Activated CD4-positive, alpha-beta T cell treated with anti-CD3 and anti-CD28 coated beads, Interleukin-2, amount 10 ng/mL, durations not matched to agents 24 days and 14 days (primary cell): ENCODE data around the gene ZNF469. TPM values are rescaled to one million over a fixed set of nuclear protein-coding genes. Genes with fewer than 3 reads are reported as not detected.
"Not testable (repeated sequence)": the region's sequence is repeated elsewhere in the genome, so short reads cannot be mapped to it uniquely, and the experiment has no call there.

Source experiments
- DNase-seq: peaks from one replicate; pipeline ENCODE4 v3.0.0; 2022
- H3K27ac Mint-ChIP-seq: one replicate; pipeline ENCODE4 v1.8.0; 2022; ENCODE audit warnings: mild to moderate bottlenecking, mixed read lengths
- H3K27me3 Mint-ChIP-seq: one replicate; pipeline ENCODE4 v1.8.0; 2022; ENCODE audit warnings: mixed read lengths
- H3K36me3 Mint-ChIP-seq: one replicate; pipeline ENCODE4 v1.8.0; 2022; ENCODE audit warnings: low read depth, mild to moderate bottlenecking, mixed read lengths
- H3K4me1 Mint-ChIP-seq: one replicate; pipeline ENCODE4 v1.8.0; 2021; ENCODE audit warnings: mixed read lengths
- H3K4me3 Mint-ChIP-seq: one replicate; pipeline ENCODE4 v1.8.0; 2022; ENCODE audit warnings: mild to moderate bottlenecking, moderate library complexity, mixed read lengths
- H3K9me3 Mint-ChIP-seq: one replicate; pipeline ENCODE4 v1.8.0; 2021; ENCODE audit warnings: mixed read lengths
- intact Hi-C: fragments of 100-400 bp; cut with micrococcal nuclease; formaldehyde crosslinking; loops from one replicate; pipeline ENCODE4 v1.15.1; 2023
- total RNA-seq: library from RNA; stranded (reverse); gene quantifications from 2 replicates; pipeline ENCODE4 v1.2.3, GENCODE V29; 2022

The ZNF469 gene
- total RNA-seq, 1 donor from 2014 or later = 0.63 TPM

GRCh38 chr16:88406096-88407041 lies 23.6 kb downstream of the ZNF469 start:
- no peaks in the 10 kb centered on the region for H3K36me3 Mint-ChIP-seq
- H3K9me3 Mint-ChIP-seq = peaks cover 2% of the 10 kb centered on the region
- intact Hi-C loops = no loop called here
- H3K4me3 Mint-ChIP-seq = no peak overlapping the region
- H3K27me3 Mint-ChIP-seq = no peaks in the 10 kb centered on the region
- no peak overlapping the region for H3K27ac Mint-ChIP-seq
- H3K4me1 Mint-ChIP-seq = peaks cover 5% of the 10 kb centered on the region
- DNase-seq = no peak

- DNase-seq = no peak
- intact Hi-C loops = no loop called here
- Mint-ChIP-seq H3K27me3 (no peaks in the 10 kb centered on the region), H3K4me3 (no peak overlapping the region), H3K4me1 (peaks cover 5% of the 10 kb centered on the region), H3K27ac (no peak overlapping the region), H3K36me3 (no peaks in the 10 kb centered on the region), H3K9me3 (no peaks in the 10 kb centered on the region)
Measured at GRCh38 chr16:88407042-88407420, 24.3 kb downstream of the ZNF469 start.

GRCh38 chr16:88407807-88408206 lies 25.0 kb downstream of the ZNF469 start:
- no peak overlapping the region for H3K27ac Mint-ChIP-seq
- intact Hi-C loops = no loop called here
- no peaks in the 10 kb centered on the region for H3K9me3 Mint-ChIP-seq
- H3K4me3 Mint-ChIP-seq = no peak overlapping the region
- H3K36me3 Mint-ChIP-seq = no peaks in the 10 kb centered on the region
- no peaks in the 10 kb centered on the region for H3K27me3 Mint-ChIP-seq
- DNase-seq = no peak
- peaks cover 5% of the 10 kb centered on the region for H3K4me1 Mint-ChIP-seq

- Mint-ChIP-seq H3K4me1 (peaks cover 5% of the 10 kb centered on the region), H3K27me3 (no peaks in the 10 kb centered on the region), H3K27ac (no peak overlapping the region), H3K9me3 (no peaks in the 10 kb centered on the region), H3K36me3 (no peaks in the 10 kb centered on the region), H3K4me3 (no peak overlapping the region)
- no peak for DNase-seq
- intact Hi-C loops = no loop called here
Measured at GRCh38 chr16:88408561-88409142, 25.9 kb downstream of the ZNF469 start.

GRCh38 chr16:88409296-88410065 lies 26.7 kb downstream of the ZNF469 start:
- Mint-ChIP-seq H3K36me3 (no peaks in the 10 kb centered on the region), H3K27ac (no peak overlapping the region), H3K4me1 (peaks cover 5% of the 10 kb centered on the region), H3K27me3 (no peaks in the 10 kb centered on the region), H3K9me3 (no peaks in the 10 kb centered on the region), H3K4me3 (no peak overlapping the region)
- intact Hi-C loops = no loop called here
- DNase-seq = no peak

- H3K9me3 Mint-ChIP-seq, H3K27ac Mint-ChIP-seq, intact Hi-C loops, H3K4me3 Mint-ChIP-seq, H3K27me3 Mint-ChIP-seq, H3K4me1 Mint-ChIP-seq, DNase-seq, H3K36me3 Mint-ChIP-seq: not testable (repeated sequence)
Measured at GRCh38 chr16:88410297-88410968, 27.7 kb downstream of the ZNF469 start.

- no peaks in the 10 kb centered on the region for H3K27me3 Mint-ChIP-seq
- H3K9me3 Mint-ChIP-seq = no peaks in the 10 kb centered on the region
- no peak for DNase-seq
- H3K27ac Mint-ChIP-seq = no peak overlapping the region
- intact Hi-C loops = no loop called here
- no peak overlapping the region for H3K4me3 Mint-ChIP-seq
- H3K4me1 Mint-ChIP-seq = peaks cover 5% of the 10 kb centered on the region
- H3K36me3 Mint-ChIP-seq = no peaks in the 10 kb centered on the region
Measured at GRCh38 chr16:88411951-88412576, 29.3 kb downstream of the ZNF469 start.

GRCh38 chr16:88412766-88413165 lies 30.0 kb downstream of the ZNF469 start:
- Mint-ChIP-seq H3K4me1 (peaks cover 3% of the 10 kb centered on the region), H3K27me3 (no peaks in the 10 kb centered on the region), H3K36me3 (no peaks in the 10 kb centered on the region), H3K27ac (no peak overlapping the region), H3K4me3 (no peak overlapping the region), H3K9me3 (no peaks in the 10 kb centered on the region)
- DNase-seq = no peak
- intact Hi-C loops = no loop called here

- intact Hi-C loops = no loop called here
- Mint-ChIP-seq H3K27ac (no peak overlapping the region), H3K4me1 (no peaks in the 10 kb centered on the region), H3K9me3 (no peaks in the 10 kb centered on the region), H3K4me3 (no peak overlapping the region), H3K36me3 (no peaks in the 10 kb centered on the region), H3K27me3 (no peaks in the 10 kb centered on the region)
- no peak for DNase-seq
Measured at GRCh38 chr16:88413231-88413630, 30.5 kb downstream of the ZNF469 start.

GRCh38 chr16:88413631-88414030 lies 30.9 kb downstream of the ZNF469 start:
- H3K9me3 Mint-ChIP-seq = no peaks in the 10 kb centered on the region
- no peaks in the 10 kb centered on the region for H3K4me1 Mint-ChIP-seq
- no peak for DNase-seq
- no peaks in the 10 kb centered on the region for H3K27me3 Mint-ChIP-seq
- H3K4me3 Mint-ChIP-seq = no peak overlapping the region
- intact Hi-C loops = no loop called here
- H3K27ac Mint-ChIP-seq = no peak overlapping the region
- no peaks in the 10 kb centered on the region for H3K36me3 Mint-ChIP-seq

GRCh38 chr16:88414521-88415380 lies 32.0 kb downstream of the ZNF469 start:
- H3K4me3 Mint-ChIP-seq = no peak overlapping the region
- no peak for DNase-seq
- H3K27me3 Mint-ChIP-seq = no peaks in the 10 kb centered on the region
- intact Hi-C loops = no loop called here
- no peaks in the 10 kb centered on the region for H3K36me3 Mint-ChIP-seq
- no peaks in the 10 kb centered on the region for H3K9me3 Mint-ChIP-seq
- no peak overlapping the region for H3K27ac Mint-ChIP-seq
- H3K4me1 Mint-ChIP-seq = no peaks in the 10 kb centered on the region

GRCh38 chr16:88415381-88415705 lies 32.6 kb downstream of the ZNF469 start:
- Mint-ChIP-seq H3K9me3 (no peaks in the 10 kb centered on the region), H3K27me3 (no peaks in the 10 kb centered on the region), H3K27ac (no peak overlapping the region), H3K4me1 (no peaks in the 10 kb centered on the region), H3K36me3 (no peaks in the 10 kb centered on the region), H3K4me3 (no peak overlapping the region)
- no peak for DNase-seq
- intact Hi-C loops = no loop called here
